Measurements from ENCODE around the gene SIAE.

- TF ChIP-seq POLR2AphosphoS5 (IDR thresholded peaks at IDR 0.05; ENCODE audit: low read depth, low read length) (peak; percentile 95), POLR2A (IDR thresholded peaks at IDR 0.05; ENCODE audit: low read depth, low read length) (peak; percentile 96), PAX5 (IDR thresholded peaks at IDR 0.05; ENCODE audit: insufficient read depth, low read length, severe bottlenecking) (no peak), TAF1 (IDR thresholded peaks at IDR 0.05; ENCODE audit: low read depth, low read length) (peak; percentile 94), POU2F2 (IDR thresholded peaks at IDR 0.05; ENCODE audit: low read depth, low read length) (peak; percentile 85), SPI1 (IDR thresholded peaks at IDR 0.05; ENCODE audit: low read depth, low read length) (peak; percentile 53)
These were observed 50.7 kb downstream of the SIAE start, which contains the start of gene TBRG1 for GRCh38 chr11:124622531-124623451.

Measured in GM12891 (cell line).